Stomach smooth muscle (tissue), 2 donors: ENCODE data around the gene FARP1.

Source experiments
- H3K27ac ChIP-seq: one replicate; pipeline ENCODE4 v1.7.0; 2013; ENCODE audit warnings: mild to moderate bottlenecking, low read length, inconsistent platforms
- H3K27me3 ChIP-seq, 2 donors: one replicate each; pipeline ENCODE4 v1.7.0; 2013; ENCODE audit warnings: low read length in 2 of 2; ENCODE audit not compliant: insufficient read depth in 2 of 2, control insufficient read depth in 1 of 2
- H3K36me3 ChIP-seq, 2 donors: one replicate each; pipeline ENCODE4 v1.7.0; 2013; ENCODE audit warnings: low read length in 2 of 2; ENCODE audit not compliant: control insufficient read depth in 2 of 2, insufficient read depth in 2 of 2
- H3K4me1 ChIP-seq: one replicate; pipeline ENCODE4 v1.7.0; 2013; ENCODE audit warnings: low read length; ENCODE audit not compliant: control insufficient read depth, insufficient read depth
- H3K4me3 ChIP-seq, 2 donors: one replicate each; pipeline ENCODE4 v1.7.0; 2013; ENCODE audit warnings: low read length in 2 of 2
- H3K9ac ChIP-seq, 2 donors: one replicate each; pipeline ENCODE4 v1.7.0; 2013; ENCODE audit warnings: low read length in 2 of 2, mild to moderate bottlenecking in 1 of 2
- H3K9me3 ChIP-seq, 2 donors: one replicate each; pipeline ENCODE4 v1.7.0; 2013; ENCODE audit warnings: low read length in 2 of 2; ENCODE audit not compliant: control insufficient read depth in 2 of 2
- donor health status: healthy.
- donor health status: Pancreatic carcinoma.

FARP1 gene

GRCh38 chr13:98339684-98340425 is 197.0 kb downstream of the FARP1 start:
- no peaks in the 10 kb centered on the region for H3K27me3 ChIP-seq
- H3K27ac ChIP-seq = no peak overlapping the region
- no peaks in the 10 kb centered on the region for H3K4me1 ChIP-seq
- H3K4me3 ChIP-seq = no peak overlapping the region
- H3K36me3 ChIP-seq = no peaks in the 10 kb centered on the region
- no peak overlapping the region for H3K9ac ChIP-seq
- H3K9me3 ChIP-seq = no peaks in the 10 kb centered on the region

GRCh38 chr13:98342953-98343352 is 200.1 kb downstream of the FARP1 start:
- H3K4me3 ChIP-seq = no peak overlapping the region
- no peaks in the 10 kb centered on the region for H3K27me3 ChIP-seq
- no peaks in the 10 kb centered on the region for H3K9me3 ChIP-seq
- H3K27ac ChIP-seq = no peak overlapping the region
- H3K9ac ChIP-seq = no peak overlapping the region
- peaks cover under 1% of the 10 kb centered on the region for H3K4me1 ChIP-seq
- no peaks in the 10 kb centered on the region for H3K36me3 ChIP-seq

DNA sequence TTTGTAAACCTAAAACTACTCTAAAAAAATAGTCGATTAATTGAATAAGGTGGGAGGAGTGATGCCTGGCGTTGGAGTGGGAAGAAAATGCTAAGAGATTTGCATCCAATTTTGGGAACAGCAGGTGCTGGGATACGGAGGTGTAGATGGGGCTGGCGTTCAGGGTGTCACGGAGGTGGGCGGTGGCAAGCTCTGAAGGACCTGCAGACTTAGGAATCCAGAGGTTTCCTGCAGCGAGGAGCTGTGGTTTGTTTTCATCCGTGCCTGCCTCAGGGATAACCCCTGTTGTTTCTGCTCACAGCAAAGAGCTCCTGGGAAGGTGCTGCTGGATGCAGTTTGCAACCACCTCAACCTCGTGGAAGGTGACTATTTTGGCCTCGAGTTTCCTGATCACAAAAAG is 200.6 kb downstream of the FARP1 start:
- no peak overlapping the region for H3K27ac ChIP-seq
- H3K9me3 ChIP-seq = no peaks in the 10 kb centered on the region
- H3K4me1 ChIP-seq = peaks cover 6% of the 10 kb centered on the region
- no peaks in the 10 kb centered on the region for H3K36me3 ChIP-seq
- no peaks in the 10 kb centered on the region for H3K27me3 ChIP-seq
- H3K4me3 ChIP-seq = no peak overlapping the region
- H3K9ac ChIP-seq = no peak overlapping the region

DNA sequence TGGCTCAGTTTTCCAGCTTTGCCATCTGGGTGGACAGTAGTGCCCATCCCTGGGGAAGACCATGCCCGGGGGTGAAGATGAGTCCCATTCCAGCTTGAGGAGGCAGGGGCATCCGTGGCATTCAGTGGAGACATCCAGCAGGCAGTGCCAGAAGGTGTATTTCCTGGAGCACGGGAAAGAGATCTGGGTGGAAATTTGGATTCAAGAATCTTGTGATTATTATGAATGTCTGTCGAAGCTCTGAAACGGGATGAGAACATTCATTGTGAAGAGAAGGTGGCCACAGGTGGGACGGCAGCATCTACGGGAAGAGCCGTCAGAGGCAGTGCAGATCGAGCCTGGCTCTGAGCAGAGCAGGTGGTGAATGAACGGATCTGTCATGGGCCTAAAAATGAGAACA is 201.5 kb downstream of the FARP1 start:
- H3K27me3 ChIP-seq = no peaks in the 10 kb centered on the region
- H3K4me3 ChIP-seq = no peak overlapping the region
- H3K9ac ChIP-seq = no peak overlapping the region
- H3K27ac ChIP-seq = no peak overlapping the region
- no peaks in the 10 kb centered on the region for H3K36me3 ChIP-seq
- peaks cover 7% of the 10 kb centered on the region for H3K4me1 ChIP-seq
- H3K9me3 ChIP-seq = no peaks in the 10 kb centered on the region

- Histone ChIP-seq H3K27ac (no peak overlapping the region), H3K27me3 (no peaks in the 10 kb centered on the region), H3K9ac (no peak overlapping the region), H3K4me1 (peaks cover 7% of the 10 kb centered on the region), H3K36me3 (no peaks in the 10 kb centered on the region), H3K9me3 (no peaks in the 10 kb centered on the region), H3K4me3 (no peak overlapping the region)
Measured at GRCh38 chr13:98345107-98345935, 202.4 kb downstream of the FARP1 start.

- Histone ChIP-seq H3K27ac (no peak overlapping the region), H3K27me3 (no peaks in the 10 kb centered on the region), H3K9ac (no peak overlapping the region), H3K4me1 (peaks cover 7% of the 10 kb centered on the region), H3K9me3 (no peaks in the 10 kb centered on the region), H3K36me3 (no peaks in the 10 kb centered on the region), H3K4me3 (no peak overlapping the region)
Measured at GRCh38 chr13:98346904-98347636, 204.2 kb downstream of the FARP1 start.

DNA sequence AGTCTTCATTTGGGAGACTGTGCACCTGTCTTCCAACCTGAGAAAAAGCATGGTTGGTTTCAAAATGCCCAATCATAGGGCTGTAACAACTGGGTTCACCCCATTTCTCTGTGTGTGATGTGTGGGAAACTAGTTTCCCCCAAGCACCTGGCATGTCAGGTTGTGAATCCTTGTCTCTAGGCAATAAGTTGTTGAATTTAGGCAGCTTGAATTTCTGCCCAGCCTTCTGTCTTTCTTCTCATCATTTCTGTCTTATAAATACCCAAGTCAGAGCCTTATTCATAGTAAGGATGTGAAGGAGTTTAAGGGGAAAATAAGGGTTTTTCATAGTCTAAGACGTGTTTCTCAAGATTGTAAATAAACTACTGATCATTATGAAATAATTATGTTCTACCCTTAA is 204.9 kb downstream of the FARP1 start:
- Histone ChIP-seq H3K27ac (no peak overlapping the region), H3K27me3 (no peaks in the 10 kb centered on the region), H3K9ac (no peak overlapping the region), H3K36me3 (no peaks in the 10 kb centered on the region), H3K4me3 (no peak overlapping the region), H3K9me3 (no peaks in the 10 kb centered on the region), H3K4me1 (peaks cover 7% of the 10 kb centered on the region)

GRCh38 chr13:98348466-98349200 is 205.7 kb downstream of the FARP1 start:
- no peak overlapping the region for H3K27ac ChIP-seq
- no peaks in the 10 kb centered on the region for H3K27me3 ChIP-seq
- peaks cover 7% of the 10 kb centered on the region for H3K4me1 ChIP-seq
- H3K4me3 ChIP-seq = peak overlapping the region in 1 of 2 donors; percentile 29
- H3K9ac ChIP-seq = peak overlapping the region in 1 of 2 donors; percentile 21
- no peaks in the 10 kb centered on the region for H3K9me3 ChIP-seq
- H3K36me3 ChIP-seq = no peaks in the 10 kb centered on the region

GRCh38 chr13:98349731-98350305 is 206.9 kb downstream of the FARP1 start:
- Histone ChIP-seq H3K9me3 (no peaks in the 10 kb centered on the region), H3K9ac (no peak overlapping the region), H3K4me1 (peaks cover 7% of the 10 kb centered on the region), H3K27ac (no peak overlapping the region), H3K36me3 (no peaks in the 10 kb centered on the region), H3K4me3 (no peak overlapping the region), H3K27me3 (no peaks in the 10 kb centered on the region)

DNA sequence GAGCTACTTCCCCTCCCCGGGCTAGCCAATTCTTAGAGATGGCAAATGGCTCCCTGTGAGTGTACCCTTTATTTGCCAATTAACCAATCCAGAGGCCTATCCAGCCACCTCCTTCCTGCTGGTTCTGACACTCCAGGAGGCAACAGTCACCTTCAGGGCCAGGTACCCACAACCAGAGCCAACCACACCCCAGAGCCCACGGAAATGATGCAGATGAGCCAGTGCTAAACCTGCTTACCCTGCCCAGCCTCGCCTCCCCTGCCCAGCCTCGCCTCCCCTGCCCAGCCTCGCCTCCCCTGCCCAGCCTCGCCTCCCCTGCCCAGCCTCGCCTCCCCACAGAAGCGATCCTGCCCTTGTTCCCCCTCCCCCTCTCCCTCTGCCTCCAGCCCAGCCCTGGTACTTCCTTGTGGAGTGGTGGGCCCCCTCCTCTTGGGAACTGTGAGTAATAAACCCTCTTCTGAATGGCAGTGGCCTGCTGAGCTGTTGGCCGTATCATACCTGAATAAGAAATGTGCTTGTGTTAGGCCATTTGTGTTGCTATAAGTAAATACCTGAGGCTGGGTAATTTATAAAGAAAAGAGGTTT is 207.9 kb downstream of the FARP1 start:
- Histone ChIP-seq H3K27me3 (no peaks in the 10 kb centered on the region), H3K9me3 (no peaks in the 10 kb centered on the region), H3K4me3 (no peak overlapping the region), H3K9ac (no peak overlapping the region), H3K27ac (no peak overlapping the region), H3K4me1 (peaks cover 7% of the 10 kb centered on the region), H3K36me3 (no peaks in the 10 kb centered on the region)
